Measurements from ENCODE around the gene SFPQ.
"Not testable (repeated sequence)": the region's sequence is repeated elsewhere in the genome, so short reads cannot be mapped to it uniquely, and the experiment has no call there.

The SFPQ gene, protein sequence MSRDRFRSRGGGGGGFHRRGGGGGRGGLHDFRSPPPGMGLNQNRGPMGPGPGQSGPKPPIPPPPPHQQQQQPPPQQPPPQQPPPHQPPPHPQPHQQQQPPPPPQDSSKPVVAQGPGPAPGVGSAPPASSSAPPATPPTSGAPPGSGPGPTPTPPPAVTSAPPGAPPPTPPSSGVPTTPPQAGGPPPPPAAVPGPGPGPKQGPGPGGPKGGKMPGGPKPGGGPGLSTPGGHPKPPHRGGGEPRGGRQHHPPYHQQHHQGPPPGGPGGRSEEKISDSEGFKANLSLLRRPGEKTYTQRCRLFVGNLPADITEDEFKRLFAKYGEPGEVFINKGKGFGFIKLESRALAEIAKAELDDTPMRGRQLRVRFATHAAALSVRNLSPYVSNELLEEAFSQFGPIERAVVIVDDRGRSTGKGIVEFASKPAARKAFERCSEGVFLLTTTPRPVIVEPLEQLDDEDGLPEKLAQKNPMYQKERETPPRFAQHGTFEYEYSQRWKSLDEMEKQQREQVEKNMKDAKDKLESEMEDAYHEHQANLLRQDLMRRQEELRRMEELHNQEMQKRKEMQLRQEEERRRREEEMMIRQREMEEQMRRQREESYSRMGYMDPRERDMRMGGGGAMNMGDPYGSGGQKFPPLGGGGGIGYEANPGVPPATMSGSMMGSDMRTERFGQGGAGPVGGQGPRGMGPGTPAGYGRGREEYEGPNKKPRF

DNA sequence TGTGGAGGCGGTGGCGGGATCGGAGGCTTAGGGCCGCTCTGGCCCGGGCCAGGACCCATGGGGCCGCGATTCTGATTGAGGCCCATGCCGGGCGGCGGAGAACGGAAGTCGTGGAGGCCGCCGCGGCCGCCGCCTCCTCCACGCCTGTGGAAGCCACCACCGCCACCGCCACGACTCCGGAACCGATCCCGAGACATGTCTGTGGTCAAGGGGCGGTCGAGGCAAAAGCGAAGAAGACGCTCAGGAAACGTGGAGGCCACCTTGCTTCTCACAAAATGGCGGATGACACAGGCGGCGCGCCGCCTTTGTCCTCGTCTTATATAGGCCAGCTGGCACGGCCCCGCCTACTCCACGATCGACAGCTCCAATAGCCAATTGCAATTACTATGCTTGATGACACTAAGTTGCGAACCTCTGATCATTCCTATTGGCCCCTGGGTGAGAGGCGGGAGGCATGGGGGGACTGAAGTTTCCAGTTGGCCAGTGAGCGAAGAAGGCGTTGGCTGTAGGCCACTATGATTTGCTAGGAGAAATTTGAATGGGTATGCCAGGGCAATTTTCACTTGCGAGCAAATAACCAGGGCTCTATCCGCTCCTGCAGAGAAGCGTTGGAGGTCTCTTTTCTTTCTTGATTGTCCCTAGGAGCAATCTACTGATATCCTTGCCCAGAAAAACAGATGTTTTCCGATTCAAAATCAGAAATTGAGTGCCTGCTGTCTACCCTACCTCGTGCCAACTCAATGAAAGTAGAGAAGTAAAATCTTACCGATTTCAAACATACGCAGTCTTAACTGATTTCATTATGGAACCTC lies at the start of gene SFPQ:
Gene SFPQ (minus strand): TSS at position 293 of the 812 bp plus-strand sequence. CDS start 96 bp downstream, at position 197.
- H3K4me3 ChIP-seq (ENCODE audit: low read length): peak within 1 kb of the TSS; percentile 87
- TF ChIP-seq CTCF (conservative IDR thresholded peaks at IDR 0.05; ENCODE audit: low read depth, low read length): no peak
- peak; percentile 98 for DNase-seq (ENCODE audit: low read depth)

DNA sequence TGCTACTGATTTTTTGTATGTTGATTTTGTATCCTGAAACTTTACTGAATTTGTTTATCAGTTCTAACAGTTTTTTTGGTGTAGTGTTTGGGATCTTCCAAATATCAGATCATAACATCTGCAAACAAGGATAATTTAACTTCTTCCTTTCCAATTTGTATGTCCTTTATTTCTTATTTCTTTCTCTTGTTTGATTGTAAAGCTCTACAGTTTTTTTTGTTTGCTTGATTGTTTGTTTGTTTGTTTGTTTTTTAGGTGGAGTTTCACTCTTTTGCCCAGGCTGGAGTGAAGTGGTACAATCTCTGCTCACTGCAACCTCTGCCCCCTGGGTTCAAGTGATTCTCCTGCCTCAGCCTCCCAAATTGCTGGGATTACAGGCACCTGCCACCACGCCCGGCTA lies 43.8 kb upstream of the SFPQ start:
- H3K4me3 ChIP-seq (ENCODE audit: low read length): not testable (repeated sequence)

DNA sequence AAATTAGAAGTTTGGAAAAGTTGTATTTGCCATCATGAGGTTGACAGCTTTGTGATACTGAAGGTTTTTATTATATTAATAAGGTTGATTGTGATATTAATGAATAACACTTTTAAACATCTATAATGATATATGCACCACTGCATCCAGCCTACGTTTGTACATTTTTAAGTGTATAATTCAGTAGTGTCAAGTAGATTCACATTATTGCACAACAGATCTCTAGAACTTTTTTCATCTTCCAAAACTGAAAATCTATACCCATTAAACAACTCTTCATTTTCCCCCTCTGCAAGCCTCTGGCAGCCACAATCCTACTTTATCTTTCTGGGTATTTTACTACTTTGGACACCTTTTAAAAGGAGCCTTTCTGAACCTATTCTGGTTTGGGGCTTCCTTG lies 38.3 kb upstream of the SFPQ start:
- TF ChIP-seq CTCF (conservative IDR thresholded peaks at IDR 0.05; ENCODE audit: low read depth, low read length): no peak
- DNase-seq (ENCODE audit: low read depth): no peak
- no peak overlapping the region for H3K4me3 ChIP-seq (ENCODE audit: low read length)

More for the DNA sequence above, 43.8 kb upstream of the SFPQ start:
- not testable (repeated sequence) for DNase-seq (ENCODE audit: low read depth)

GRCh38 chr1:35229587-35230360 lies 36.8 kb upstream of the SFPQ start:
- no peak overlapping the region for H3K4me3 ChIP-seq (ENCODE audit: low read length)
- DNase-seq (ENCODE audit: low read depth): no peak
- no peak for TF ChIP-seq CTCF (conservative IDR thresholded peaks at IDR 0.05; ENCODE audit: low read depth, low read length)

GRCh38 chr1:35226546-35226945 lies 33.6 kb upstream of the SFPQ start:
- H3K4me3 ChIP-seq (ENCODE audit: low read length): no peak overlapping the region
- DNase-seq (ENCODE audit: low read depth): no peak
- no peak for TF ChIP-seq CTCF (conservative IDR thresholded peaks at IDR 0.05; ENCODE audit: low read depth, low read length)

DNA sequence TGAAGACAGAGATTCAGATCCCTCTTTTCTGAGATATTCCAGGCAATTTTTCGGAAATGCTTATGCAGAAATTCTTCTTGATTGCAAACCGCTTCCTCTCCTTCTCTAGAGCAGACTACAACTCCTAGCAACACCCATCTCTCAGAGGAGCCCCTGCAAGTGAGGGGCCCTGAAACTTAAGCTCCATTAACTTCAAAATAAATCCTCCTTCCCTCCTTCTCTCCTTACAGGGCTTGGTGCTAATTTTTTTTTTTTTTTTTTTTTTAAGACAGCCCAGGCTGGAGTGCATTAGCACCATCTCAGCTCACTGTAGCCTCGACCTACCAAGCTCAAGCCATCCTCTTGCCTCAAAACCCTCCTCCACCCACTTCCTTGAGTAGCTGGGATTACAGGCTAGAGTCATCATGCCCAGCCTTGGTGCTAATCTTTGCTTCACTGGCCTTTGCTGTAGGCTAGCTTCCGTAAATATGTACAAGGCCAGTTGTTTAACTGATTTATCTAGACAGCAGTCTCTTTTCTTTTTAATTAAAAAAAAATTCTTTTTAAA lies 30.2 kb upstream of the SFPQ start:
- DNase-seq (ENCODE audit: low read depth): no peak
- no peak overlapping the region for H3K4me3 ChIP-seq (ENCODE audit: low read length)
- no peak for TF ChIP-seq CTCF (conservative IDR thresholded peaks at IDR 0.05; ENCODE audit: low read depth, low read length)

All from retinal pigment epithelial cell (primary cell).